ENCODE results near the gene SBNO1.
"Not testable (repeated sequence)": the region's sequence is repeated elsewhere in the genome, so short reads cannot be mapped to it uniquely, and the experiment has no call there.

Gene SBNO1

GRCh38 chr12:123364532-123365024, at the start of gene SBNO1:
Gene SBNO1, minus strand, starts transcription at chr12:123364847. Its CDS starts 14,406 bp downstream, at chr12:123350441.
- Histone ChIP-seq H3K27me3 (replicated peaks; ENCODE audit: control insufficient read depth, insufficient read depth, low read length) (no peaks in the 10 kb centered on the region), H3K4me3 (replicated peaks; ENCODE audit: low read depth, low read length) (peak within 1 kb of the TSS; percentile 92), H3K36me3 (ENCODE audit: control insufficient read depth, insufficient read depth, low read length) (no peaks in the 10 kb centered on the region)
- peak; percentile 92 for DNase-seq (ENCODE audit: extremely low read depth, insufficient read length)
- TF ChIP-seq, protein P1, sequence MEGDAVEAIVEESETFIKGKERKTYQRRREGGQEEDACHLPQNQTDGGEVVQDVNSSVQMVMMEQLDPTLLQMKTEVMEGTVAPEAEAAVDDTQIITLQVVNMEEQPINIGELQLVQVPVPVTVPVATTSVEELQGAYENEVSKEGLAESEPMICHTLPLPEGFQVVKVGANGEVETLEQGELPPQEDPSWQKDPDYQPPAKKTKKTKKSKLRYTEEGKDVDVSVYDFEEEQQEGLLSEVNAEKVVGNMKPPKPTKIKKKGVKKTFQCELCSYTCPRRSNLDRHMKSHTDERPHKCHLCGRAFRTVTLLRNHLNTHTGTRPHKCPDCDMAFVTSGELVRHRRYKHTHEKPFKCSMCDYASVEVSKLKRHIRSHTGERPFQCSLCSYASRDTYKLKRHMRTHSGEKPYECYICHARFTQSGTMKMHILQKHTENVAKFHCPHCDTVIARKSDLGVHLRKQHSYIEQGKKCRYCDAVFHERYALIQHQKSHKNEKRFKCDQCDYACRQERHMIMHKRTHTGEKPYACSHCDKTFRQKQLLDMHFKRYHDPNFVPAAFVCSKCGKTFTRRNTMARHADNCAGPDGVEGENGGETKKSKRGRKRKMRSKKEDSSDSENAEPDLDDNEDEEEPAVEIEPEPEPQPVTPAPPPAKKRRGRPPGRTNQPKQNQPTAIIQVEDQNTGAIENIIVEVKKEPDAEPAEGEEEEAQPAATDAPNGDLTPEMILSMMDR (IDR thresholded peaks at IDR 0.05; ENCODE audit: insufficient read depth, low read length, poor library complexity, severe bottlenecking) = no peak

DNA sequence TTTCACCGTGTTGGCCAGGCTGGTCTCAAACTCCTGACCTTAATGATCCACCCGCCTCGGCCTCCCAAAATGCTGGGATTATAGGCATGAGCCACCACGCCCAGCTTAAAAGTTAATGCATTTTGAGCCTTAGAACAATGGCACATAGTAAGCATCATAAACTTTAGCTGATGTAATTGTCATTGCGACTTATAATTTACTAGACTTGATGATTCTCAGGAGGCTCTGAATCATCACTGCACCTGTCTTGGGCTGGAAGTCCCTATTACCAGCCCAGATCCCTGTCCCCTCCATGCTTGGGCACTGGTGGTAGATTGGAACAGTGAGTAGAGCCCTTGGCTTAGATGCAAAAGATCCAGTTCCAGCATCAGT, 45.4 kb upstream of the SBNO1 start:
- no peak for DNase-seq (ENCODE audit: extremely low read depth, insufficient read length)
- Histone ChIP-seq H3K4me3 (replicated peaks; ENCODE audit: low read depth, low read length) (no peak overlapping the region), H3K27me3 (replicated peaks; ENCODE audit: control insufficient read depth, insufficient read depth, low read length) (no peaks in the 10 kb centered on the region), H3K36me3 (ENCODE audit: control insufficient read depth, insufficient read depth, low read length) (peaks cover 14% of the 10 kb centered on the region)
- TF ChIP-seq, protein P1 (IDR thresholded peaks at IDR 0.05; ENCODE audit: insufficient read depth, low read length, poor library complexity, severe bottlenecking) = no peak

DNA sequence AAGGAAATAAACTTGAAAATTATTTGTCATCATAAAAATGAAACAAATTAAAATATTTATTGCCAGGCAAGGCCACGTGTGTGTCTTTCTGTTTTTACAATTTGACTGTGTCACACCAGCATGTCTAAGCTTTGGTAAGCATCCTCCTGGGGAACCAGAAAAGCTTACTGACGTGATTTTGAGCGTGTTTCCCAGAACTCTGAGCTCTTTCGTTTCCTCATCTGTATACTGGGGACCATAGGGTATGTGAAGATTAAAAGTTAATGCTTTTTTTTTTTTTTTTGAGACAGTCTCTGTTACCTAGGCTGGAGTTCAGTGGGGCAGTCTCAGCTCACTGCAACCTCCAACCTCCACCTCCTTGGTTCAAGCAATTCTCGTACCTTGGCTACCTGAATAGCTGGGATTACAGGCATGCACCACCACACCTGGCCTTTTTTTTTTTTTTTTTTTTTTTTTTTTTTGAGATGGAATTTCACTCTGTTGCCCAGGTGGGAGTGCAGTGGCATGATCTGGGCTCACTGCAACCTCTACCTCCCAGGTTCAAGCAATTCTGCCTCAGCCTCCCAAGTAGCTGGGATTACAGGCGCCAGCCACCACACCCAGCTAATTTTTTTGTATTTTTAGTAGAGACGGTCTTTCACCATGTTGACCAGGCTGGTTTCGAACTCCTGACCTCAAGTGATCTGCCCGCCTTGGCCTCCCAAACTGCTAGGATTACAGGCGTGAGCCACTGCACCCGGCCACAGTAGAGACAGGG, 44.8 kb upstream of the SBNO1 start:
- DNase-seq (ENCODE audit: extremely low read depth, insufficient read length); H3K4me3 ChIP-seq (replicated peaks; ENCODE audit: low read depth, low read length); H3K27me3 ChIP-seq (replicated peaks; ENCODE audit: control insufficient read depth, insufficient read depth, low read length): not testable (repeated sequence)
- H3K36me3 ChIP-seq (ENCODE audit: control insufficient read depth, insufficient read depth, low read length) = peaks cover 17% of the 10 kb centered on the region

GRCh38 chr12:123408619-123409018, 44.0 kb upstream of the SBNO1 start:
- not testable (repeated sequence) for H3K4me3 ChIP-seq (replicated peaks; ENCODE audit: low read depth, low read length); H3K27me3 ChIP-seq (replicated peaks; ENCODE audit: control insufficient read depth, insufficient read depth, low read length); DNase-seq (ENCODE audit: extremely low read depth, insufficient read length)
- H3K36me3 ChIP-seq (ENCODE audit: control insufficient read depth, insufficient read depth, low read length) = peaks cover 19% of the 10 kb centered on the region

DNA sequence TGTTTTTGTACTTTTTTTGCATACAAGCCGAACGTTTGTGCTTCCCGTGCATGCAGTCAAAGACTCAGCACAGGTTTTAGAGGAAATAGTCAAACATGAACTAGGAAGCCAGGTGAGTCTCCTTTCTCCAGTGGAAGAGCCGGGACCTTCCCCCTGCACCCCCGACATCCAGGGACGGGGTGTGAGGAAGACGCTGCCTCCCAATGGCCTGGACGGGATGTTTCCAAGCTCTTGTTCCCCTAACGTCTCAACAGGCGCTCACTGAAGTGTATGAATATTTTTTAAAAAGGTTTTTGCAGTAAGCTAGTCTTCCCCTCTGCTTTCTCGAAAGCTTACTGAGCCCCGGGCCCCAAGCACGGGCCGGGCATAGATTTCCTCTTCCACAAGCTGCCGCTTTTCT, 43.3 kb upstream of the SBNO1 start:
- H3K27me3 ChIP-seq (replicated peaks; ENCODE audit: control insufficient read depth, insufficient read depth, low read length); DNase-seq (ENCODE audit: extremely low read depth, insufficient read length); H3K4me3 ChIP-seq (replicated peaks; ENCODE audit: low read depth, low read length): not testable (repeated sequence)
- peaks cover 25% of the 10 kb centered on the region for H3K36me3 ChIP-seq (ENCODE audit: control insufficient read depth, insufficient read depth, low read length)

DNA sequence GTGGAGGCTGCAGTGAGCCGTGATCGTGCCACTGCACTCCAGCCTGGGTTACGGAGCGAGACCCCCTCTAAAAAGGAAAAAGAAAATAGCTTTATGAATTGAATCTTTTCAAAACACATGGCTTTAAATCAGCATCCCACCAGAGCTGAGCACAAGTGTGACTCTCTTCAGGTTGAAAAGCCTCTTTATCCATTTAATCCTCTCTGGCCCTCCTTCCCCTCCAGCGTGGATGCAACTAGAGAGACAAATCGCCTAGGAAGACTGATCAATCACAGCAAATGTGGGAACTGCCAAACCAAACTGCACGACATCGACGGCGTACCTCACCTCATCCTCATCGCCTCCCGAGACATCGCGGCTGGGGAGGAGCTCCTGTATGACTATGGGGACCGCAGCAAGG, 42.6 kb upstream of the SBNO1 start:
- peaks cover 30% of the 10 kb centered on the region for H3K36me3 ChIP-seq (ENCODE audit: control insufficient read depth, insufficient read depth, low read length)
- not testable (repeated sequence) for DNase-seq (ENCODE audit: extremely low read depth, insufficient read length); H3K4me3 ChIP-seq (replicated peaks; ENCODE audit: low read depth, low read length); H3K27me3 ChIP-seq (replicated peaks; ENCODE audit: control insufficient read depth, insufficient read depth, low read length)

- peaks cover 31% of the 10 kb centered on the region for H3K36me3 ChIP-seq (ENCODE audit: control insufficient read depth, insufficient read depth, low read length)
- H3K4me3 ChIP-seq (replicated peaks; ENCODE audit: low read depth, low read length) = no peak overlapping the region
- TF ChIP-seq, protein P1 (IDR thresholded peaks at IDR 0.05; ENCODE audit: insufficient read depth, low read length, poor library complexity, severe bottlenecking) = no peak
- DNase-seq (ENCODE audit: extremely low read depth, insufficient read length) = no peak
- no peaks in the 10 kb centered on the region for H3K27me3 ChIP-seq (replicated peaks; ENCODE audit: control insufficient read depth, insufficient read depth, low read length)
Measured at GRCh38 chr12:123404581-123404980, 39.9 kb upstream of the SBNO1 start.
